Measurements from ENCODE around the gene SDHD. TPM values are rescaled to one million over a fixed set of nuclear protein-coding genes. Genes with fewer than 3 reads are reported as not detected.

Gene SDHD
- total RNA-seq, 1 experiment from 2014 or later = 79.6 TPM

DNA sequence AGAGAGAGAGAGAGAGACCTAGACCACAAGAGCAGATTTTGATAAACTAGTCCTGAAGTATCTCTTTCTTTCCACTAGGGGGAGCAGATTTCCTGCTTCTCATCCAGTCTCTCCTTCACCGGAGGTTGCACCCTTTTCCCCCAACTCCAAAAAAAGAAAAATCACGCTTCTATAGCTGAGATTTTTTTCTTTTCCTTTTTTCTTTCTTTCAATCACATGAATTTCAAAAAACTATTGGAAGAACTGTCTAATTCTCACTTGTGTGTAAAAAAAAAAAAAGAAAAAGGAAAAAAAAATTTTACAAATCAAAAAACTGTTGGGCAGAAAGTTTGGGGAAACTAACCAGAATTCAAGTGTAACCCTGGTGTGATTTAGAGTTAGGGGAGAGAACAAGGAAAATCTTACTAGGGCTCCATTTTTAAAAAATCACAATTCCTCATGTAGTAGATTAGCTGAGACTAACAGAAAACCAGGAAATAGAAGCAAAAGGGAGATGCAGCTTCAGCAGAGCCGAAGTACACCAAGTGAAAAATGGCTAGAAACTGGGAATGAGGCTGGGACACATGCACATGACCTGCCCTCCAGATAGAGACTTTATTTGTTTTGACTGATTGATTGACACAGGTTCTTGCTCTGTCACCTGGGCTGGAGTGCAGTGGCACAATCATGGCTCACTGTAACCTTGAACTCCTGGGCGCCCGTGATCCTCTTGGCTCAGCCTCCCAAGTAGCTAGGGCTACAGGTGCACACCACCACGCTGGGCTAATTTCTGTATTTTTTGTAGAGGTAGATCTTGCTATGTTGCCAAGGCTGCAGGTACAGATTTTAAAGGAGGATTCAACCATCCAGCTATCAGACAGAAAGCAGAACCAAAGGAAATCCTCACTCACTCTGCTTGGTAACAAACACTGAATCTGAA lies 27.1 kb downstream of the SDHD start:
- no peak overlapping the region for H2BK15ac ChIP-seq (ENCODE audit: low read depth, low read length)
- no peak overlapping the region for H3K23ac ChIP-seq (ENCODE audit: insufficient read length, low read depth, low read length)
- H3K27ac ChIP-seq (ENCODE audit: insufficient read length, low read depth, low read length) = no peak overlapping the region
- H2BK12ac ChIP-seq (ENCODE audit: insufficient read length, low read depth, low read length) = no peak overlapping the region
- no peak overlapping the region for H2BK20ac ChIP-seq (ENCODE audit: low read depth, low read length, poor library complexity, severe bottlenecking)
- no peak overlapping the region for H2AFZ ChIP-seq (ENCODE audit: low read length)
- no peaks in the 10 kb centered on the region for H3K4me1 ChIP-seq (ENCODE audit: insufficient read depth, low read length)
- H3K9me3 ChIP-seq (ENCODE audit: control insufficient read depth, low read depth, low read length) = no peaks in the 10 kb centered on the region
- no peak overlapping the region for H2BK5ac ChIP-seq (ENCODE audit: insufficient read length, low read length)
- no peaks in the 10 kb centered on the region for H3K79me2 ChIP-seq (ENCODE audit: insufficient read depth, low read length)
- H3K9ac ChIP-seq (ENCODE audit: extremely low read depth, insufficient read length, low read length) = no peak overlapping the region
- H3K27me3 ChIP-seq (ENCODE audit: insufficient read depth, low read length) = no peaks in the 10 kb centered on the region
- no peak overlapping the region for H4K5ac ChIP-seq (ENCODE audit: insufficient read length, low read depth, low read length)
- no peaks in the 10 kb centered on the region for H3K79me1 ChIP-seq (ENCODE audit: insufficient read depth, low read depth, low read length, poor library complexity, severe bottlenecking)
- WGBS (ENCODE audit: extremely low coverage, insufficient read length, low lambda C conversion rate) = no CpG with 5 or more reads among the region's 6 CpGs
- TF ChIP-seq, protein P1, sequence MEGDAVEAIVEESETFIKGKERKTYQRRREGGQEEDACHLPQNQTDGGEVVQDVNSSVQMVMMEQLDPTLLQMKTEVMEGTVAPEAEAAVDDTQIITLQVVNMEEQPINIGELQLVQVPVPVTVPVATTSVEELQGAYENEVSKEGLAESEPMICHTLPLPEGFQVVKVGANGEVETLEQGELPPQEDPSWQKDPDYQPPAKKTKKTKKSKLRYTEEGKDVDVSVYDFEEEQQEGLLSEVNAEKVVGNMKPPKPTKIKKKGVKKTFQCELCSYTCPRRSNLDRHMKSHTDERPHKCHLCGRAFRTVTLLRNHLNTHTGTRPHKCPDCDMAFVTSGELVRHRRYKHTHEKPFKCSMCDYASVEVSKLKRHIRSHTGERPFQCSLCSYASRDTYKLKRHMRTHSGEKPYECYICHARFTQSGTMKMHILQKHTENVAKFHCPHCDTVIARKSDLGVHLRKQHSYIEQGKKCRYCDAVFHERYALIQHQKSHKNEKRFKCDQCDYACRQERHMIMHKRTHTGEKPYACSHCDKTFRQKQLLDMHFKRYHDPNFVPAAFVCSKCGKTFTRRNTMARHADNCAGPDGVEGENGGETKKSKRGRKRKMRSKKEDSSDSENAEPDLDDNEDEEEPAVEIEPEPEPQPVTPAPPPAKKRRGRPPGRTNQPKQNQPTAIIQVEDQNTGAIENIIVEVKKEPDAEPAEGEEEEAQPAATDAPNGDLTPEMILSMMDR (conservative IDR thresholded peaks at IDR 0.05) = peak; percentile 77
- no peak overlapping the region for H3T11ph ChIP-seq (ENCODE audit: low read length)
- Mint-ChIP-seq H3K36me3 (ENCODE audit: insufficient read depth in 1 of 3, low read depth in 3 of 3) (no peaks in the 10 kb centered on the region), H3K4me3 (no peak overlapping the region), H3K9me3 (no peaks in the 10 kb centered on the region), H3K27me3 (ENCODE audit: low read depth) (peaks cover 1% of the 10 kb centered on the region; the same call in 1 of the 2 replicates), H3K27ac (no peak overlapping the region), H3K4me1 (no peaks in the 10 kb centered on the region)
- no peaks in the 10 kb centered on the region for H3K23me2 ChIP-seq (ENCODE audit: insufficient read length, low read depth, low read length, poor library complexity, severe bottlenecking)
- H4K8ac ChIP-seq (replicated peaks; ENCODE audit: insufficient read length, low read depth, low read length) = no peak overlapping the region
- no peak overlapping the region for H3K4me2 ChIP-seq (ENCODE audit: insufficient read depth, insufficient read length, low read length)
- H4K20me1 ChIP-seq (ENCODE audit: control insufficient read depth, insufficient read depth, insufficient read length) = no peaks in the 10 kb centered on the region
- no peak overlapping the region for H2BK120ac ChIP-seq (ENCODE audit: low read depth, low read length, poor library complexity, severe bottlenecking)
- H3K4ac ChIP-seq (ENCODE audit: low read depth, low read length) = no peak overlapping the region
- DNase-seq = no peak
- H3K56ac ChIP-seq (ENCODE audit: insufficient read length, low read depth, low read length) = no peak overlapping the region
- H3K14ac ChIP-seq (ENCODE audit: insufficient read depth, low read length) = no peak overlapping the region
- H2AK5ac ChIP-seq (ENCODE audit: insufficient read length, low read length) = no peak overlapping the region
- H4K91ac ChIP-seq (ENCODE audit: insufficient read length, low read depth, low read length) = no peak overlapping the region
- no peak overlapping the region for H3K18ac ChIP-seq (ENCODE audit: insufficient read length, low read depth, low read length)
